Measurements from ENCODE around the gene DBNDD1. TPM values are rescaled to one million over a fixed set of nuclear protein-coding genes. Genes with fewer than 3 reads are reported as not detected.

Gene DBNDD1
- total and polyA plus RNA-seq, 10 of the 15 experiments (the other 5 are each of a cell fraction or from before 2014, with no cell fraction given): 0.06 to 4.6 (median 0.55) TPM

- TF ChIP-seq ZBTB11 (CRISPR knock-in tag; IDR thresholded peaks at IDR 0.05) (no peak), BCLAF1 (IDR thresholded peaks at IDR 0.05) (no peak), PML (IDR thresholded peaks at IDR 0.05; ENCODE audit: low read length) (no peak), HDGF (IDR thresholded peaks at IDR 0.05) (no peak), GABPA (IDR thresholded peaks at IDR 0.05; ENCODE audit: low read depth) (no peak)
Observed at GRCh38 chr16:90044111-90044551, 24.9 kb upstream of the DBNDD1 start (continued).

GRCh38 chr16:90043526-90043925 is 24.3 kb upstream of the DBNDD1 start:
- Histone ChIP-seq H3K9me3 (replicated peaks; ENCODE audit: control insufficient read depth, insufficient read depth, low read length) (no peaks in the 10 kb centered on the region), H3K27ac (ENCODE audit: control insufficient read depth, insufficient read depth) (no peak overlapping the region), H3K27me3 (replicated peaks in 1 of 2; ENCODE audit: control insufficient read depth in 2 of 2, insufficient read depth in 2 of 2, low read length in 1 of 2) (peaks cover 0 to 3% of the 10 kb centered on the region in 2 experiments; a peak in 1 of 4 replicates), H3K9ac (ENCODE audit: control insufficient read depth, insufficient read depth, low read length) (no peak overlapping the region), H3K4me2 (ENCODE audit: control insufficient read depth, insufficient read depth) (no peak overlapping the region), H4K20me1 (ENCODE audit: control insufficient read depth, insufficient read depth) (no peaks in the 10 kb centered on the region), H3K36me3 (ENCODE audit: control insufficient read depth in 2 of 2, insufficient read depth in 2 of 2, low read length in 1 of 2) (no peaks in the 10 kb centered on the region), H2AFZ (ENCODE audit: control insufficient read depth, low read depth, low read length) (no peak overlapping the region), H3K79me2 (ENCODE audit: control insufficient read depth, insufficient read depth, low read length) (no peaks in the 10 kb centered on the region), H3K4me3 (no peak overlapping the region), H3K4me1 (ENCODE audit: control insufficient read depth, insufficient read depth, low read length) (no peaks in the 10 kb centered on the region)
- ChIA-PET RAD21 (ENCODE audit: unreplicated experiment) (no interaction called here), SMC1A (ENCODE audit: uncharacterized antibody, unreplicated experiment) (no interaction called here), CTCF (no interaction called here), POLR2A (no interaction called here)
- 55% methylated on average over 19 of the region's 20 CpGs for WGBS (ENCODE audit: insufficient coverage, insufficient replicate concordance, low lambda C conversion rate, missing lambda C conversion rate)
- no peak for FAIRE-seq
- no TSS peak for BruUV-seq (replicated peaks)
- intact Hi-C loops (cut with micrococcal nuclease; ENCODE audit: unreplicated experiment): no loop called here
- ATAC-seq: no peak
- in situ Hi-C loops (cut with MboI): loop anchor here (5.0 kb wide), 1 partner anchor 34 kb away; the partner anchor contains the start of gene PRDM7
- no peak for DNase-seq (ENCODE audit: low read depth, low spot score)
- TF ChIP-seq MEF2A (IDR thresholded peaks at IDR 0.05; ENCODE audit: insufficient read depth, low read depth, low read length) (no peak), MYB (IDR thresholded peaks at IDR 0.05; ENCODE audit: borderline replicate concordance, low read depth, low read length) (no peak), RELA (IDR thresholded peaks at IDR 0.05; ENCODE audit: borderline replicate concordance, partially characterized antibody) (no peak), PAX5 (IDR thresholded peaks at IDR 0.05; ENCODE audit: borderline replicate concordance, low read depth, low read length) (no peak), HCFC1 (IDR thresholded peaks at IDR 0.05; ENCODE audit: low read length) (no peak), POLR2AphosphoS2 (IDR thresholded peaks at IDR 0.05; ENCODE audit: low read depth, low read length) (no peak), NR2C1 (IDR thresholded peaks at IDR 0.05) (no peak), E2F8 (IDR thresholded peaks at IDR 0.05; ENCODE audit: low read depth, partially characterized antibody) (no peak), ELK1 (IDR thresholded peaks at IDR 0.05; ENCODE audit: low read depth, low read length) (no peak)
